Neural cell (in vitro differentiated cells): ENCODE data around the gene CHKB. TPM values are rescaled to one million over a fixed set of nuclear protein-coding genes. Genes with fewer than 3 reads are reported as not detected.
"Not testable (repeated sequence)": the region's sequence is repeated elsewhere in the genome, so short reads cannot be mapped to it uniquely, and the experiment has no call there.

Experiments used
- H2AFZ ChIP-seq: fragments of 200-600, 300-800 bp; sonication (generic), shearing (Covaris generic); 2 replicates; pipeline ENCODE4 v1.6.0; 2014; ENCODE audit warnings: low read depth, mild to moderate bottlenecking, antibody characterized with exemption, low read length, moderate library complexity
- H3F3A ChIP-seq: fragments of 200-600 bp; shearing (Covaris generic); 2 replicates; pipeline ENCODE4 v1.6.1; 2016; ENCODE audit warnings: mild to moderate bottlenecking, moderate library complexity, mixed read lengths, antibody characterized with exemption, low read length; ENCODE audit not compliant: insufficient read depth, poor library complexity, severe bottlenecking
- H3K27ac ChIP-seq: fragments of 200-600, 300-800 bp; sonication (generic), shearing (Covaris generic); 2 replicates; pipeline ENCODE4 v1.5.1; 2014; ENCODE audit warnings: mild to moderate bottlenecking, low read length, moderate library complexity
- H3K27me3 ChIP-seq: fragments of 300-800, 200-600 bp; sonication (generic), shearing (Covaris generic); 2 replicates; pipeline ENCODE4 v1.6.0; 2014; ENCODE audit warnings: mild to moderate bottlenecking, low read depth, low read length, moderate library complexity; ENCODE audit not compliant: insufficient read depth
- H3K36me3 ChIP-seq: fragments of 300-800, 200-600 bp; sonication (generic), shearing (Covaris generic); 2 replicates; pipeline ENCODE4 v1.5.1; 2014; ENCODE audit warnings: mild to moderate bottlenecking, antibody characterized with exemption, low read length, moderate library complexity; ENCODE audit not compliant: insufficient read depth
- H3K4me2 ChIP-seq: fragments of 300-800, 200-600 bp; sonication (generic), shearing (Covaris generic); 2 replicates; pipeline ENCODE4 v1.6.0; 2014; ENCODE audit warnings: mild to moderate bottlenecking, low read length
- H3K4me3 ChIP-seq: fragments of 300-800, 200-600 bp; sonication (generic), shearing (Covaris generic); 2 replicates; pipeline ENCODE4 v1.5.1; 2014; ENCODE audit warnings: mild to moderate bottlenecking, low read length, moderate library complexity
- H3K79me2 ChIP-seq: fragments of 200-600 bp; shearing (Covaris generic); replicated peaks from 2 replicates; pipeline ENCODE4 v1.6.0; 2014; ENCODE audit warnings: mild to moderate bottlenecking, low read length, moderate library complexity; ENCODE audit not compliant: insufficient read depth
- H3K9ac ChIP-seq: fragments of 300-800, 200-600 bp; sonication (generic), shearing (Covaris generic); 2 replicates; pipeline ENCODE4 v1.6.1; 2016; ENCODE audit warnings: mild to moderate bottlenecking, low read length, mixed read lengths
- H3K9me2 ChIP-seq: fragments of 200-600 bp; shearing (Covaris generic); 2 replicates; pipeline ENCODE4 v1.6.1; 2016; ENCODE audit warnings: mild to moderate bottlenecking, low read length, mixed read lengths; ENCODE audit not compliant: insufficient read depth
- H3K9me3 ChIP-seq: fragments of 200-600, 300-800 bp; sonication (generic), shearing (Covaris generic); 2 replicates; pipeline ENCODE4 v1.6.1; 2016; ENCODE audit warnings: mild to moderate bottlenecking, mixed run types, low read length, moderate library complexity, mixed read lengths
- H4K20me1 ChIP-seq: fragments of 200-600 bp; shearing (Covaris generic); 2 replicates; pipeline ENCODE4 v1.6.1; 2016; ENCODE audit warnings: mild to moderate bottlenecking, mixed run types; ENCODE audit not compliant: insufficient read depth
- CTCF ChIP-seq: fragments of 450-650 bp; IDR thresholded peaks from 2 replicates; pipeline ENCODE4 v1.5.1; 2014; ENCODE audit warnings: antibody characterized with exemption, mild to moderate bottlenecking, moderate library complexity; ENCODE audit not compliant: poor library complexity, severe bottlenecking
- EP300 ChIP-seq: fragments of 450-650 bp; conservative IDR thresholded peaks from 2 replicates; pipeline ENCODE4 v1.6.1; 2014; ENCODE audit warnings: antibody characterized with exemption, mild to moderate bottlenecking, moderate library complexity; ENCODE audit not compliant: poor library complexity, severe bottlenecking
- EZH2 ChIP-seq: fragments of 200-600, 300-800 bp; shearing (Covaris generic), sonication (generic); IDR thresholded peaks from 2 replicates; pipeline ENCODE4 v1.6.1; 2014; ENCODE audit warnings: antibody characterized with exemption, low read length, borderline replicate concordance, mild to moderate bottlenecking; ENCODE audit not compliant: insufficient read depth, poor library complexity, severe bottlenecking
- MXI1 ChIP-seq: fragments of 450-650 bp; conservative IDR thresholded peaks from 2 replicates; pipeline ENCODE4 v1.6.1; 2014; ENCODE audit warnings: antibody characterized with exemption, mild to moderate bottlenecking; ENCODE audit not compliant: poor library complexity, severe bottlenecking
- POLR2AphosphoS5 ChIP-seq: IDR thresholded peaks from 2 replicates; pipeline ENCODE4 v1.6.1; 2012
- RAD21 ChIP-seq: fragments of 450-650 bp; conservative IDR thresholded peaks from 2 replicates; pipeline ENCODE4 v1.6.1; 2014; ENCODE audit warnings: antibody characterized with exemption, mild to moderate bottlenecking, moderate library complexity
- REST ChIP-seq: IDR thresholded peaks from 2 replicates; pipeline ENCODE4 v1.6.1; 2012; ENCODE audit warnings: borderline replicate concordance
- SMC3 ChIP-seq: fragments of 450-650 bp; conservative IDR thresholded peaks from 2 replicates; pipeline ENCODE4 v1.6.1; 2014; ENCODE audit warnings: antibody characterized with exemption, mild to moderate bottlenecking, moderate library complexity; ENCODE audit not compliant: poor library complexity
- TAF1 ChIP-seq: IDR thresholded peaks from 2 replicates; pipeline ENCODE4 v1.6.1; 2012; ENCODE audit warnings: low read depth
- polyA plus RNA-seq: library from polyadenylated mRNA; depleted of rRNA; stranded (reverse); fragments of >200 nt; gene quantifications from 2 replicates; pipeline ENCODE4 v1.2.3, GENCODE V29; 2014

CHKB gene
- polyA plus RNA-seq, 1 donor from 2014 or later, result 173 TPM

GRCh38 chr22:50537765-50538164 is 44.9 kb downstream of the CHKB start (continued):
- TF ChIP-seq TAF1, result no peak
- no peak for TF ChIP-seq EZH2

GRCh38 chr22:50536226-50536625 is 46.4 kb downstream of the CHKB start:
- H3K36me3 ChIP-seq, result no peaks in the 10 kb centered on the region
- no peak overlapping the region for H3K9ac ChIP-seq
- H4K20me1 ChIP-seq, result no peaks in the 10 kb centered on the region
- H3K9me2 ChIP-seq, result no peaks in the 10 kb centered on the region
- H3K27me3 ChIP-seq, result peaks cover 15% of the 10 kb centered on the region
- no peak overlapping the region for H3K4me2 ChIP-seq
- H3K27ac ChIP-seq, result no peak overlapping the region
- no peaks in the 10 kb centered on the region for H3K79me2 ChIP-seq
- no peaks in the 10 kb centered on the region for H3K9me3 ChIP-seq
- no peak overlapping the region for H3K4me3 ChIP-seq
- no peaks in the 10 kb centered on the region for H3F3A ChIP-seq
- H2AFZ ChIP-seq, result no peak overlapping the region
- TF ChIP-seq SMC3 (no peak), EZH2 (no peak), REST (no peak), EP300 (no peak), MXI1 (no peak), TAF1 (no peak)

GRCh38 chr22:50535113-50535512 is 47.5 kb downstream of the CHKB start:
- Histone ChIP-seq H2AFZ (no peak overlapping the region), H3K9ac (no peak overlapping the region), H4K20me1 (no peaks in the 10 kb centered on the region), H3K4me2 (no peak overlapping the region), H3F3A (no peaks in the 10 kb centered on the region), H3K9me2 (no peaks in the 10 kb centered on the region), H3K79me2 (no peaks in the 10 kb centered on the region), H3K9me3 (no peaks in the 10 kb centered on the region), H3K36me3 (no peaks in the 10 kb centered on the region), H3K4me3 (no peak overlapping the region), H3K27me3 (peaks cover 26% of the 10 kb centered on the region), H3K27ac (no peak overlapping the region)
- TF ChIP-seq MXI1 (no peak), REST (no peak), SMC3 (no peak), EZH2 (no peak), POLR2AphosphoS5 (no peak), CTCF (no peak), RAD21 (no peak), EP300 (no peak), TAF1 (no peak)

GRCh38 chr22:50533856-50534711 is 48.6 kb downstream of the CHKB start:
- H3K79me2 ChIP-seq, H3K4me2 ChIP-seq, H3K36me3 ChIP-seq, H2AFZ ChIP-seq, H4K20me1 ChIP-seq, H3K9me2 ChIP-seq, H3K27ac ChIP-seq, H3K4me3 ChIP-seq, H3K9me3 ChIP-seq, H3K9ac ChIP-seq, H3F3A ChIP-seq: not testable (repeated sequence)
- H3K27me3 ChIP-seq, result peaks cover 34% of the 10 kb centered on the region
